NK-92 (cell line): ENCODE measurements around the gene KCNK6.

ENCODE experiments used
- DNase-seq: peaks from one replicate; lab custom pipeline; 2025; ENCODE audit not compliant: unreplicated experiment; lab: John Stamatoyannopoulos, UW

The KCNK6 gene

DNA sequence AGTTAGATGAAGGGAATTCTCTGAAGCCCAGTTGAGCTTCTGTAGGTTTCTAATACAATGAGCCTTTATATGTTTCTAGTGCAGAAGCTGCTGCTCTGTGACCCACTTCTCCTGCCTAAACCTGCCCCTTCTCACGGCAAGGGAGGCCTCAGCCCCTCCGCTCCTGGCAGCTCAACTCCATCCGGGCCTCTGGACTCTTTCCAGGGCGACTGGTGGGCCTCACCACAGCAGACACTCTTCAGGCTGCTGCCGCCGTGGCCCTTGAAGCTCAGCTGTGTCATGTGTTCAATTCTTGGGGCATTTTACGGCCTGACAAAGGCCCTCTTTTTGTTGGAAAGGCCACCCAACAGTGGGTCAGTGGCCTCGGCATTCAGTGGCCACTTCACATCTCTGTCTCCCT, 25.6 kb upstream of the KCNK6 start:
- no peak for DNase-seq

- DNase-seq, result no peak
Measured at GRCh38 chr19:38298821-38299680, 20.6 kb upstream of the KCNK6 start.

DNA sequence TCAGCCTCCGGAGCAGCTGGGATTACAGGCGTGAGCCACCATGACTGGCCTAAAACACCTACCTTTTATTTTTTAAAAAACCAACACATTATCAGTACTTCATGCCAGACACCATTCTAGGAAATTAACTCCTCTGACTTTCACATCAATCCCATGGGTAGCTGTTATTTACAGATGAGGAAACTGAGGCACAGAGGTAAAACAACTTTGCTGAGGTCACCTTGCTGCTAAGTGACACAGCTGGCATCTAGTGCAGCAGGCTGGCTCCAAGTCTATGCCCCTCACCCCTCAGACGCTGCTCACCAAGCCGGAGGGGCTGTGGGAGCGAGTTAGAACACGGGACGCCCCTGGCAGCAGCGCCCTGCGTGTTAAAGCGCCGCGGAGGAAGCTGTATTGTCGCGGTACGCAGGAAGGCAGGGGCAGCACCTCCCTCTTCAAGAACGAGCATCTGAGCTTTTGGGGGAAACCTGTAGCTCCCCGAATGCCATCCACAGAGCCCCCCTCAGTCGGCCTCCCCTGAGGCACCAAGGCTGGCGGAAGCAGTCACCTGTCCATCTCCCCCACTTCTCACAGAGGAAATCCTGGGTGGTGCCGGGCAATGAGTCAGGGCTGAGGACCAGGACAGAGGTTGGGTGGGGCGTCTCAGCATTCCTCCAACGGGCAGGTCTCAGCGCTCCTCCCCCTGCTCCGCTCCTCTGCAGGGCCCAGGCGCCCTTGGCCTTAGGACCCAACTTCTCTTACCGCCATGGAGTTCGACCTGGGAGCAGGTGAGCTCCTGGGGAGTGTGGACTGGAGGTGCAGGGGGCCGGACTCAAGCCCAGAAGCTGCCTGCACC, 15.9 kb upstream of the KCNK6 start, which contains the start of gene C19orf33:
TSS of gene C19orf33 (plus strand) at position 735 of the 835 bp plus-strand sequence. CDS start at position 746, 11 bp downstream.
- DNase-seq, result no peak

- no peak for DNase-seq
Measured at GRCh38 chr19:38304352-38304865, 15.2 kb upstream of the KCNK6 start.

- DNase-seq, result no peak
Measured at GRCh38 chr19:38304866-38305429, 14.7 kb upstream of the KCNK6 start.

DNA sequence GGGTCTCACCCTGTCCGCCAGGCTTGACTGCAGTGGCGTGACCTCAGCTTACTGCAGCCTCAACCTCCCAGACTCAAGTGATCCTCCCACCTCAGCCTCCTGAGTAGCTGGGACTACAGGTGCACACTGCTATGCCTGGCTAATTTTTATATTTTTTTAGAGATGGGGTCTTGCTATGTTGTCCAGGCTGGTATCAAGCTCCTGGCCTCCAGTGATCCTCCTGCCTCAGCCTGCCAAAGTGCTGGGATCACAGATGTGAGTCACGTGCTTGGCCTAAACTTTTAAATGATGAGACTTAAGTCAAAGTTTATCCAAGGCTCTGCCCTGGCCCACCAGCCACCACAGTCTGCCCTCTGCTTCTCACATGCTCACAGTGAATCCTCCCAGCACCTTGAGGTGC, 13.4 kb upstream of the KCNK6 start:
- DNase-seq, result no peak

- DNase-seq, result no peak
Measured at GRCh38 chr19:38307076-38307475, 12.6 kb upstream of the KCNK6 start.

- no peak for DNase-seq
Measured at GRCh38 chr19:38307597-38307996, 12.0 kb upstream of the KCNK6 start.

GRCh38 chr19:38308006-38308766, 11.5 kb upstream of the KCNK6 start:
- DNase-seq, result no peak

DNA sequence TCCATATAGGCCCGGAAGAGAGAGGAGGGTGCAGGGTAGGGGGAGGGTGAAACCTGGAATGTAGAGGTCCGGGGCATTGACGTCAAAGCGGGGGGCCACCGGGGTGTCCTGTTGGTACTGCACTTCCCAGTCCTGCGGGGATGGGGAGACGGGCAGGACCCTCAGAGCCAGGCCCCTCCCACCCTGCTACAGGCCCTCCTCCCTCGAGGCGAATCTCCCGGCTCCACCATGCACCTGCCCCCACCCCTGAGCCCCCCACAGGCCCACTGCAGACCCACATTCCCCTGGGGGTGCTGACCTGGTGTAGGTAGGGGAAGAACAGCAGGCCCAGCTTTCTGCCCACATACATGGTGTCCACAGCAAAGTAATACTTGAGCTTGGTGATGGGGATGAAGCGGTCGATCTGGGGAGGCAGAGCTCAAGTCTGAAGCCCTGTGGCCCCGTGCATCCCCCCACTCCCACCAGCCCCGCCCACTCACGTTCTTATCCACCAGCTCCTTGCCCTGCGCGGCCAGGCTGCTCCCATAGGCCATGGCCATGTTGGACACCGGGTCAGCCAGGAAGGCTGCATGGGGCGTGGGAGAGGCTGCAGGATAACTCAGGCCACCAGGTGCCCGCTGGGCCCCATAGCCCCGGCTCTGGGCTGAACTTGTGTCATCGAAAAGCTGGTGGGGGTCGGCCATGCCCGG, 10.6 kb upstream of the KCNK6 start:
- no peak for DNase-seq

GRCh38 chr19:38309615-38310278, 9.9 kb upstream of the KCNK6 start:
- no peak for DNase-seq

DNA sequence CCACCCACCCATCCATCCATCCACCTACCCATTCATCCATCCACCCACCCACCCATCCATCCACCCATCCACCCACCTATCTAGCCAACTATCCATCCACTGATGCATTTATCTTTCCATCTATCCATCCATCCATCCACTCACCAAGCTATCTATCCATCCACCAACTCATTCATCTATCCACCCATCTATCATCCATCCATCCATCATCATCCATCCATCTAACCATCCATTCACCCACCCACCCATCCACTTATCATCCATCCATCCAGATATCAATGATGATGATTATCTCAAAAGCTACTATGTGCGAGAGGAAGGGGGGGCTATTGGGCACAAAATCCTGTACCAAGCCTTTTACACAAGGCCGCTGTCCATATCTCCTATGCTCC, 9.4 kb upstream of the KCNK6 start:
- no peak for DNase-seq

- DNase-seq, result no peak
Measured at GRCh38 chr19:38310986-38311385, 8.7 kb upstream of the KCNK6 start.

GRCh38 chr19:38315657-38316476, 3.8 kb upstream of the KCNK6 start, which contains the start of gene YIF1B:
TSS of gene YIF1B (minus strand) at chr19:38315947. CDS start at chr19:38315917, 30 bp downstream.
- DNase-seq, result peak; percentile 80

DNA sequence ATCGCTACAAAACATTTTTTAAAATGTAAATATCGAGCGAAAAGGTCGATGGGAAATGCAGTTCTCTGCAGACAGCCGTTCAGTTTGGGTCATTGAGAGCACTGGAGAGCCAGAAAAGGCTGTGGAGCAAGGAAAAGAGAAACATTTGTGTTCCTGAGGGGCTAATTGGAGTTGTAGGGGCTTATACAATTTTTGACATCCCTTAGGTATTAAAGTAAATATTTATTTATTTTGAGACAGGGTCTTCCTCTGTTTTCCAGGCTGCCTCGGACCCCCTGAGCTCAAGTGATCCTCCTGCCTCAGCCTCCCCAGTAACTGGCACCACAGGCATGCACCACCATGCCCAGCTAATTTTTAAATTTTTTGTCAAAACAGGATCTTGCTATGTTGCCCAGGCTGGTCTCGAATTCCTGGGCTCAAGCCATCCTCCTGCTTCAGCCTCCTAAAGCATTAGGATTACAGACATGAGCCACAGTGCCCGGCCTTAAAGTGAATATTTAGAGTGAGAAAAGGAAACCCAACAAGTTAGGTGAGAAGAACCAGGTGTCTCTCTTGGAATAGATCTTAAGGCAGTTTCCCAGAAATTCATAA, 3.1 kb upstream of the KCNK6 start:
- no peak for DNase-seq

DNA sequence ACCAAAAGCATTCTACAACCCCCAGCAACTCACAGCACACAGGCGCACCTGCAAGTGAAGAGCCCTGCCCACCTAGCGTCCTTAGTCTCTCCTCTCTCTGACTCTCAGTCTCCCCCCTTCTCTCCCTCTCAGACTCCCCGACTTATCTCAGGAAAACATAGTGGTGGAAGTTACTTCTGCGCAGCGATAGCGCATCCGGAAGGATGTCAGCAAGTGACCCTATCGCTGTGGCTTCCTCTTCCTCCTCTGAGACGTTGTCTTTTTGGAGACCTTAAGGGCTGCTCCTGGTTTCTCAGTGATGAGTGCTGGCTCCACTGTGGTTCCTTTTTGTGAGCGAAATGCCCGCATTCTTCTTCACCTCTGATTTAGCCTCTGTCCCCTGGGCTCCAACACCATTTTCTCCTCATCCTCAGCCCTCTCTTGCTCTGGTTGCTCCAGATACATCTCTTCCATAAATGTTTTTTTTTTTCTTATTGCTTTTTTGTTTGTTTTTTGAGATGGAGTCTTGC, 2.5 kb upstream of the KCNK6 start:
- no peak for DNase-seq

- DNase-seq, result no peak
Measured at GRCh38 chr19:38318660-38319059, 985 bp upstream of the KCNK6 start.

GRCh38 chr19:38320969-38321339, 1.3 kb downstream of the KCNK6 start:
- DNase-seq, result no peak
